ENCODE measurements around the gene CCN6.

CCN6 gene

DNA sequence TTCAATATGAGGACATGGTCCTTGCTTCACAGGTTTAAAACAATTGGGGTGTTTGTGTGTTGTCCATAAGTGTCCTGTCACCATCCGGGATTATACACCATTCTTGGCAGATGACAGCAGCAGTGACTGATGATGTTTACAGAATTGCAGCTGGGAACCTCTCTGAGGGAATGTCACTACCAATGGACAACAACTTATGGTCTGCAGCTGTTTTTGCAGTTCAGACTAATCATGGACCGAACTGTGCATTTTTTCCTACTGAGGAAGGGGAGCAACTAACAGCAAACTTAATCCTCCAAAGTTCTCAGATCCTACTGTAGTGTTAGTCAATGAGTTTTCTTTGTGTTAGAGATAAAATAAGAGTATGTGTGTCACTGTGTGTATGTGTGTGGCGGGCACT is 59.5 kb downstream of the CCN6 start:
- DNase-seq (ENCODE audit: low read depth in 4 of 4, low spot score in 1 of 4), result no peak

DNA sequence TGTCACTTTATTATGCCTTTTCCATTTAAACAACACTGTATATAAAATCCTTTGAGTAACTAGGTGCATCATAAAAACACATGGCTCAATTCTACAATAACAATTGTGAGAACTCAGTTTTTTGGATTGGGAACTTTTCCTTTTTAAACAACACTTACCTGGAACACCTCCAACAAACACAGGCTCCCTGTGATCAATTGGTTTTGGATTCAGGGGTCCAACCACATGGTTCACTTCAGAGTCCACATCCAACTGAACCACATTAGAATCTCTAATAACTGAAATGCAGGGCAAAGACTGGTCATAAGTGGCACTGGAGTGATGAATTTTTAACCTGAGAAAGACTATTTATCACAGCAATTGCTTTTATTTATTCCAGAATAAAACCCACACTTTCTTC is 60.0 kb downstream of the CCN6 start:
- DNase-seq (ENCODE audit: low read depth in 4 of 4, low spot score in 1 of 4), result no peak

DNA sequence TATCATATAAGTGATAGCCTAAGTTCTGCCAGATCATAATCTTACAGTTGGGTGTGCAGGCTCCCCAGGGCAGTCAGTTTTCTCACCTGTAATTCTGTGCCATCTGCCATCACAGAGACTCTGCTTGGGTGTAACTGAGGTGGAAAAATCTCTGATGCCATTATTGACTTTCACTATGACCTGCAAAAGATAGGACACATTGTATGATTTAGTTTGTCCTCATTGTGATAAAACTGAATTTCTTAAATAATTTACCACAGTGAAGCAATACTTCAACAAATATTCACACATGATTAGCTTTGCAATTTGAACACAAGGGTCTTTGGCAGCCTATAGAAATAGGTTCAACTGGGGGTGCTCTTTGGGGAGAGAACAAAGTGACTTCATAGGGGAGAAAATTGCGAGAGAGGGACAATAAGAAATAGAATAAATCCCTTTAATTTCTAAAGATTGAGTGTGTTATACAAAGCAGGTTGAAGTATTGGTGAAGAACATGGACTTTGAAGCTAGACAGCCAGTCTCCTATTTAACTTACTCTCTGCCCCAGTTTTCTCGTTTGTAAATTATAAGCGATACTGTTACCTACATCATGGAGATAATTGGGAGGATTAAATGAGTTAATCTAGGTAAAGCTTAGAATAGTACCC is 60.8 kb downstream of the CCN6 start:
- no peak for DNase-seq (ENCODE audit: low read depth in 4 of 4, low spot score in 1 of 4)

- no peak for DNase-seq (ENCODE audit: low read depth in 4 of 4, low spot score in 1 of 4)
Measured at GRCh38 chr6:112116221-112116620, 62.3 kb downstream of the CCN6 start.

- DNase-seq (ENCODE audit: low read depth in 4 of 4, low spot score in 1 of 4), result no peak
Measured at GRCh38 chr6:112117554-112117953, 63.6 kb downstream of the CCN6 start.

DNA sequence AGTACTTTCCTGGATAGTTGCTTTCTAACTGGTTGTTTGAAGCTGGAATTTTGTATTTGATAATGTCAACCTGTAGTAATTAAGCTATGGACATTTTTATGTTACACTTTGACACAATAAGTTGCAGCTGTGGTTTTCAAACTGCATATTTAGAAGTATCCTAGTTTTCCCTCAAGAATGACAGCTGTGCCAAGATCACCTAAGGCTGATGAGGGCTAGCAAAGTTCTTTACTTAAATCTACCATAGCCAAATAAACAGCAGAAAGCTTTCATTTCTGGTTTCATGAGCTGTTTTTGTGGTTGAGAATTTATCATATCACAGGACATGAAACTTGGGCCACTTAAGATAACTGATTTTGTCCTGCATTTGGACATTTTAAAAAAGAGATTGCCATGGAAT is 64.1 kb downstream of the CCN6 start:
- DNase-seq (ENCODE audit: low read depth in 4 of 4, low spot score in 1 of 4), result no peak

Data from stimulated activated CD4-positive, alpha-beta T cell treated with anti-CD3 and anti-CD28 coated beads, Interleukin-1b, Interleukin-23, amount 100 ng/mL, for 24 hours (primary cell).